AG04449 (cell line): Measurements from ENCODE around the gene ZNF248.

ENCODE experiments used
- CTCF ChIA-PET: fragments of 350-600 bp; formaldehyde crosslinking; extraction: SDS; loops from one replicate; lab custom pipeline; 2021; ENCODE audit warnings: antibody characterized with exemption; lab: Yijun Ruan, JAX
- POLR2A ChIA-PET: fragments of 400-600, 350-600 bp; formaldehyde crosslinking; extraction: SDS; loops from one replicate; lab custom pipeline; 2020; ENCODE audit warnings: antibody characterized with exemption, inconsistent platforms; lab: Yijun Ruan, JAX
- DNase-seq: peaks from one replicate; pipeline ENCODE4 v3.0.0-alpha.2; 2010; ENCODE audit warnings: low read depth, low spot score
- H3K4me3 ChIP-seq: 2 replicates; pipeline ENCODE4 v1.5.1; 2011; ENCODE audit warnings: low read depth, mild to moderate bottlenecking, control low read depth, low read length
- TF ChIP-seq, protein P1 (sequence below): IDR thresholded peaks from one replicate; pipeline ENCODE4 v1.5.1; 2011; ENCODE audit warnings: mild to moderate bottlenecking, moderate library complexity, low read length, control low read depth, inconsistent platforms; ENCODE audit not compliant: insufficient read depth; ENCODE audit errors: missing control alignments

ZNF248 gene

DNA sequence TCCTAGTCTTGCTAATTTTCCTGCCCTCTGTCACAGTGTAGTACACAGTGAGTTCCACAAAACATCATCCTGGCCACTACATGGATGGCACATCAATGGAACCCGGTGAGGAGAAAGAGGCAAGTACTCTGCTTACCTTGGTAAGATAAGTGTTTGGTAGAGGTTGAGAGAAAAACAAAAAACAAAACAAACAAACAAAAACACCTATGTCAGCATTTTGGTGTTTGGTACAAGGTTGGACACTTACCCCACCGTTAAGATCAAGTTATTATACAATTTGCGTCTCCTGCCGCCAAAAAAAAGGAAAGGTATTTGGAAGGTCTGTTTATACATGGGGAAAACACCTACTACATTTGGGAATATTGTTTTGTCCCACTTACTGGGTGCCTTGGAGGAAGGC is 72.7 kb downstream of the ZNF248 start:
- ChIA-PET POLR2A (no interaction called here), CTCF (no interaction called here)
- no peak for DNase-seq
- TF ChIP-seq, protein P1, sequence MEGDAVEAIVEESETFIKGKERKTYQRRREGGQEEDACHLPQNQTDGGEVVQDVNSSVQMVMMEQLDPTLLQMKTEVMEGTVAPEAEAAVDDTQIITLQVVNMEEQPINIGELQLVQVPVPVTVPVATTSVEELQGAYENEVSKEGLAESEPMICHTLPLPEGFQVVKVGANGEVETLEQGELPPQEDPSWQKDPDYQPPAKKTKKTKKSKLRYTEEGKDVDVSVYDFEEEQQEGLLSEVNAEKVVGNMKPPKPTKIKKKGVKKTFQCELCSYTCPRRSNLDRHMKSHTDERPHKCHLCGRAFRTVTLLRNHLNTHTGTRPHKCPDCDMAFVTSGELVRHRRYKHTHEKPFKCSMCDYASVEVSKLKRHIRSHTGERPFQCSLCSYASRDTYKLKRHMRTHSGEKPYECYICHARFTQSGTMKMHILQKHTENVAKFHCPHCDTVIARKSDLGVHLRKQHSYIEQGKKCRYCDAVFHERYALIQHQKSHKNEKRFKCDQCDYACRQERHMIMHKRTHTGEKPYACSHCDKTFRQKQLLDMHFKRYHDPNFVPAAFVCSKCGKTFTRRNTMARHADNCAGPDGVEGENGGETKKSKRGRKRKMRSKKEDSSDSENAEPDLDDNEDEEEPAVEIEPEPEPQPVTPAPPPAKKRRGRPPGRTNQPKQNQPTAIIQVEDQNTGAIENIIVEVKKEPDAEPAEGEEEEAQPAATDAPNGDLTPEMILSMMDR = no peak
- H3K4me3 ChIP-seq = no peak overlapping the region

GRCh38 chr10:37780536-37780935 is 76.9 kb downstream of the ZNF248 start:
- ChIA-PET CTCF (no interaction called here), POLR2A (no interaction called here)
- no peak for DNase-seq
- H3K4me3 ChIP-seq = no peak overlapping the region
- TF ChIP-seq, protein P1 = no peak

- TF ChIP-seq, protein P1 = no peak
- no peak overlapping the region for H3K4me3 ChIP-seq
- CTCF ChIA-PET = no interaction called here
- POLR2A ChIA-PET = no interaction called here
- no peak for DNase-seq
These were observed 80.4 kb downstream of the ZNF248 start for GRCh38 chr10:37777056-37777455.

- TF ChIP-seq, protein P1 = no peak
- CTCF ChIA-PET = no interaction called here
- POLR2A ChIA-PET = no interaction called here
- DNase-seq = no peak
- no peak overlapping the region for H3K4me3 ChIP-seq
These were observed 81.8 kb downstream of the ZNF248 start for GRCh38 chr10:37775612-37776011.

DNA sequence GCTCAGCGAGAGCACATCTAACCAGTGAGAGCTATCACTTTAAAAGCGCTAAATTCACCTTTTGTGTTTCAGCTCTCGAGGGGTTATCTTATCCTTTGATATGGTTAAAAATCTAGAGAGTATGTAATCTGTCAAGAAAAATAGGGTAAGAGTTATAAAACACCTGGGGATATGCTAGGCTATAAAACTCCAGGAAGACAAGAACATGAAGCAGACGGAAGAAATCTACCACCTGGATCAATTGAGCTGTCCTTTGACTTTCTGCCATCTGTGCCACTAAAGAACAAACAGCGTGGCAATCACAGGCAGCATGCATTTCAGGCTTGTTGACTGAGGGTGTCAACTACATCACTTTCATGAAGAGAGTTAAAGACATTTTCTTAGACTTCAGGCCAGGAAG is 83.1 kb downstream of the ZNF248 start:
- TF ChIP-seq, protein P1 = no peak

DNA sequence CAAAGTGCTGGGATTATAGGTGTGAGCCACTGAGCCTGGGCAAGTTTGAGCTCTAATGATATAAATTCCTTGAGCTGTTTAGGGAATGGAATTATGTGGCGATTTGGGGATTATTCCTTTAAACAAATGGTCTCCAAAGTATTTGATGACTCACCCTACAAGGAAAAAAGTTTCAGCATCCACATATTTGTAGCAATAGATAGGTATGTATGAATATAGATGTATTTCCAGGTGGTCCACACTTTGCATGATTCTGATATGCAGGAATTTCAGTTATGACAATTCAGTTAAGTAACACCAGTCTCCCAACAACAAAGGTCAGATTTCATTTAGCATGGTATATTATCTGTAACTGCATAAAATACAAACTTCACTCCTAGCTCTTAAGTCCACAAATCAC is 92.2 kb downstream of the ZNF248 start:
- no peak for DNase-seq
- ChIA-PET POLR2A (no interaction called here), CTCF (no interaction called here)
- TF ChIP-seq, protein P1 = no peak
- H3K4me3 ChIP-seq = no peak overlapping the region

More for the DNA sequence above, 83.1 kb downstream of the ZNF248 start:
- no peak overlapping the region for H3K4me3 ChIP-seq
- no peak for DNase-seq
- CTCF ChIA-PET = no interaction called here
- POLR2A ChIA-PET = no interaction called here
